Upper lobe of left lung (tissue), 4 donors: ENCODE measurements around the gene CUL2.

Experiments used
- CTCF ChIP-seq, 6 experiments: fragments of 450-650 bp in 4 of 6; fragments of 200-600 bp in 2 of 6; sonication (generic) in 2 of 6; IDR thresholded peaks; one replicate each; pipeline ENCODE4 v1.5.1; 2016 to 2019; ENCODE audit warnings: antibody characterized with exemption in 6 of 6
- EP300 ChIP-seq, 4 donors: sonication (generic); formaldehyde crosslinking; IDR thresholded peaks; one replicate each; pipeline ENCODE4 v1.5.1; 2017; ENCODE audit warnings: antibody characterized with exemption in 4 of 4, control low read depth in 2 of 4
- POLR2A ChIP-seq, 4 donors: fragments of 450-650 bp; IDR thresholded peaks; one replicate each; pipeline ENCODE4 v1.5.1; 2016 to 2017; ENCODE audit warnings: antibody characterized with exemption in 4 of 4, mild to moderate bottlenecking in 2 of 4
- POLR2AphosphoS5 ChIP-seq, 2 donors: sonication (generic); formaldehyde crosslinking; IDR thresholded peaks; one replicate each; pipeline ENCODE4 v1.5.1; 2017; ENCODE audit warnings: antibody characterized with exemption in 2 of 2

- TF ChIP-seq CTCF (IDR thresholded peaks at IDR 0.05): no peak
- TF ChIP-seq POLR2AphosphoS5 (IDR thresholded peaks at IDR 0.05): no peak
- no peak for TF ChIP-seq POLR2A (IDR thresholded peaks at IDR 0.05)
- TF ChIP-seq EP300 (IDR thresholded peaks at IDR 0.05): no peak
These were observed 44.1 kb downstream of the CUL2 start for GRCh38 chr10:35046074-35046473.
